NCI-H2107 (cell line): ENCODE data around the gene LGALS14.
"Not testable (repeated sequence)": the region's sequence is repeated elsewhere in the genome, so short reads cannot be mapped to it uniquely, and the experiment has no call there.

Experiments used
- DNase-seq: peaks from one replicate; lab custom pipeline; 2025; lab: John Stamatoyannopoulos, UW

The LGALS14 gene

GRCh38 chr19:39695759-39696158 lies 8.5 kb upstream of the LGALS14 start:
- DNase-seq = no peak

- DNase-seq = no peak
Observed at GRCh38 chr19:39696387-39696786, 7.9 kb upstream of the LGALS14 start.

GRCh38 chr19:39698535-39698934 lies 5.7 kb upstream of the LGALS14 start:
- no peak for DNase-seq

GRCh38 chr19:39701291-39701690 lies 3.0 kb upstream of the LGALS14 start:
- no peak for DNase-seq

GRCh38 chr19:39705578-39706188 lies 1.4 kb downstream of the LGALS14 start:
- no peak for DNase-seq

GRCh38 chr19:39708594-39708993 lies 4.3 kb downstream of the LGALS14 start:
- no peak for DNase-seq

GRCh38 chr19:39709026-39709872 lies 5.0 kb downstream of the LGALS14 start:
- no peak for DNase-seq

- no peak for DNase-seq
Observed at GRCh38 chr19:39710333-39710890, 6.1 kb downstream of the LGALS14 start.

GRCh38 chr19:39720144-39720543 lies 15.9 kb downstream of the LGALS14 start:
- not testable (repeated sequence) for DNase-seq

- no peak for DNase-seq
Observed at GRCh38 chr19:39725995-39726394, 21.7 kb downstream of the LGALS14 start.

- DNase-seq = no peak
Observed at GRCh38 chr19:39727070-39727800, 23.0 kb downstream of the LGALS14 start.

GRCh38 chr19:39728040-39728439 lies 23.8 kb downstream of the LGALS14 start:
- no peak for DNase-seq

- no peak for DNase-seq
Observed at GRCh38 chr19:39729594-39729993, 25.3 kb downstream of the LGALS14 start.

- no peak for DNase-seq
Observed at GRCh38 chr19:39731685-39732084, 27.4 kb downstream of the LGALS14 start.

GRCh38 chr19:39733841-39734240 lies 29.6 kb downstream of the LGALS14 start:
- DNase-seq = no peak

GRCh38 chr19:39735688-39736087 lies 31.4 kb downstream of the LGALS14 start:
- DNase-seq = no peak

GRCh38 chr19:39736088-39736487 lies 31.8 kb downstream of the LGALS14 start:
- no peak for DNase-seq

GRCh38 chr19:39737351-39737750 lies 33.1 kb downstream of the LGALS14 start:
- no peak for DNase-seq

- no peak for DNase-seq
Observed at GRCh38 chr19:39737891-39738290, 33.6 kb downstream of the LGALS14 start, which contains the start of gene CLC. Gene CLC (minus strand): TSS chr19:39738029. CDS start chr19:39737952, 77 bp downstream.

- DNase-seq = no peak
Observed at GRCh38 chr19:39738814-39739213, 34.5 kb downstream of the LGALS14 start.

- no peak for DNase-seq
Observed at GRCh38 chr19:39740395-39740794, 36.1 kb downstream of the LGALS14 start.

GRCh38 chr19:39745643-39746042 lies 41.4 kb downstream of the LGALS14 start:
- no peak for DNase-seq
